Astrocyte (in vitro differentiated cells and primary cell): Measurements from ENCODE around the gene FOXC2. TPM values are rescaled to one million over a fixed set of nuclear protein-coding genes. Genes with fewer than 3 reads are reported as not detected.

Source experiments
- DNase-seq: peaks from one replicate; pipeline ENCODE4 v3.0.0-alpha.2; 2010; ENCODE audit warnings: low read depth
- FAIRE-seq: peaks from 2 replicates; lab custom pipeline; 2011; peaks lifted over from hg19 to GRCh38; lab: Jason Lieb, UNC
- H2AFZ ChIP-seq: 2 replicates; pipeline ENCODE4 v1.6.0; 2012; ENCODE audit warnings: low read depth, low read length, inconsistent platforms
- H3K27ac ChIP-seq: 2 replicates; pipeline ENCODE4 v1.5.1; 2011; ENCODE audit warnings: low read depth, low read length, inconsistent platforms
- H3K27me3 ChIP-seq: 2 replicates; pipeline ENCODE4 v1.6.0; 2011; ENCODE audit warnings: low read length, inconsistent platforms; ENCODE audit not compliant: insufficient read depth
- H3K36me3 ChIP-seq: 2 replicates; pipeline ENCODE4 v1.5.1; 2011; ENCODE audit warnings: low read length, inconsistent platforms; ENCODE audit not compliant: insufficient read depth
- H3K4me1 ChIP-seq: 2 replicates; pipeline ENCODE4 v1.5.1; 2011; ENCODE audit warnings: low read length, inconsistent platforms; ENCODE audit not compliant: insufficient read depth
- H3K4me2 ChIP-seq: 2 replicates; pipeline ENCODE4 v1.6.0; 2012; ENCODE audit warnings: low read length, inconsistent platforms
- H3K4me3 ChIP-seq: 2 replicates; pipeline ENCODE4 v1.5.1; 2011; ENCODE audit warnings: low read depth, mild to moderate bottlenecking, low read length, inconsistent platforms; ENCODE audit not compliant: insufficient read depth
- H3K79me2 ChIP-seq: 2 replicates; pipeline ENCODE4 v1.6.0; 2012; ENCODE audit warnings: mild to moderate bottlenecking, low read length, inconsistent platforms; ENCODE audit not compliant: insufficient read depth
- H3K9ac ChIP-seq: 2 replicates; pipeline ENCODE4 v1.6.0; 2012; ENCODE audit warnings: mild to moderate bottlenecking, low read length, inconsistent platforms
- H3K9me3 ChIP-seq: 2 replicates; pipeline ENCODE4 v1.5.1; 2012; ENCODE audit warnings: low read depth, mild to moderate bottlenecking, low read length, inconsistent platforms; ENCODE audit not compliant: insufficient read depth
- H4K20me1 ChIP-seq: 2 replicates; pipeline ENCODE4 v1.6.0; 2012; ENCODE audit warnings: low read length, inconsistent platforms; ENCODE audit not compliant: insufficient read depth
- H3K27ac Mint-ChIP-seq: one replicate; pipeline ENCODE4 v1.8.0; 2021; ENCODE audit warnings: mild to moderate bottlenecking, mixed read lengths; ENCODE audit not compliant: unreplicated experiment
- H3K27me3 Mint-ChIP-seq: one replicate; pipeline ENCODE4 v1.8.0; 2021; ENCODE audit warnings: low read depth, mixed read lengths; ENCODE audit not compliant: unreplicated experiment
- H3K36me3 Mint-ChIP-seq: one replicate; pipeline ENCODE4 v1.8.0; 2021; ENCODE audit warnings: low read depth, mixed read lengths; ENCODE audit not compliant: unreplicated experiment
- H3K4me1 Mint-ChIP-seq: one replicate; pipeline ENCODE4 v1.8.0; 2021; ENCODE audit warnings: low read depth, mixed read lengths; ENCODE audit not compliant: unreplicated experiment
- H3K4me3 Mint-ChIP-seq: one replicate; pipeline ENCODE4 v1.8.0; 2021; ENCODE audit warnings: mild to moderate bottlenecking, moderate library complexity, mixed read lengths; ENCODE audit not compliant: unreplicated experiment
- H3K9me3 Mint-ChIP-seq: one replicate; pipeline ENCODE4 v1.8.0; 2021; ENCODE audit warnings: mild to moderate bottlenecking, mixed read lengths; ENCODE audit not compliant: unreplicated experiment
- CTCF ChIP-seq: IDR thresholded peaks from 2 replicates; pipeline ENCODE4 v1.5.1; 2011; ENCODE audit warnings: low read depth, mild to moderate bottlenecking, inconsistent platforms, low read length, moderate library complexity; ENCODE audit not compliant: insufficient read depth
- EZH2 ChIP-seq: IDR thresholded peaks from 2 replicates; pipeline ENCODE4 v1.6.1; 2012; ENCODE audit warnings: mild to moderate bottlenecking, low read length, inconsistent platforms; ENCODE audit not compliant: insufficient read depth
- total RNA-seq: library from RNA; stranded (reverse); gene quantifications from 2 replicates; pipeline ENCODE4 v1.2.1, GENCODE V29; 2021

Gene FOXC2
- total RNA-seq, 1 donor from 2014 or later = 15.8 TPM

- no peak for TF ChIP-seq CTCF
- Histone ChIP-seq H2AFZ (no peak overlapping the region), H3K4me3 (no peak overlapping the region), H3K79me2 (no peaks in the 10 kb centered on the region), H3K27ac (no peak overlapping the region), H3K36me3 (peaks cover 29% of the 10 kb centered on the region), H3K27me3 (no peaks in the 10 kb centered on the region), H3K9ac (no peak overlapping the region), H3K9me3 (no peaks in the 10 kb centered on the region), H4K20me1 (peaks cover 12% of the 10 kb centered on the region), H3K4me1 (no peaks in the 10 kb centered on the region), H3K4me2 (no peak overlapping the region)
- Mint-ChIP-seq H3K27ac (no peak overlapping the region), H3K4me1 (no peaks in the 10 kb centered on the region), H3K9me3 (no peaks in the 10 kb centered on the region), H3K36me3 (peaks cover 32% of the 10 kb centered on the region), H3K4me3 (no peak overlapping the region), H3K27me3 (no peaks in the 10 kb centered on the region)
- FAIRE-seq = no peak
- no peak for DNase-seq
These were observed 28.3 kb upstream of the FOXC2 start for GRCh38 chr16:86538196-86538780.

- Histone ChIP-seq H3K4me3 (no peak overlapping the region), H4K20me1 (peaks cover 23% of the 10 kb centered on the region), H3K9ac (no peak overlapping the region), H3K27me3 (no peaks in the 10 kb centered on the region), H3K36me3 (peaks cover 29% of the 10 kb centered on the region), H3K4me2 (no peak overlapping the region), H2AFZ (no peak overlapping the region), H3K79me2 (peaks cover 2% of the 10 kb centered on the region), H3K4me1 (no peaks in the 10 kb centered on the region), H3K27ac (no peak overlapping the region), H3K9me3 (no peaks in the 10 kb centered on the region)
- FAIRE-seq (no peak), DNase-seq (no peak)
- Mint-ChIP-seq H3K27ac (no peak overlapping the region), H3K4me3 (no peak overlapping the region), H3K27me3 (no peaks in the 10 kb centered on the region), H3K4me1 (no peaks in the 10 kb centered on the region), H3K9me3 (no peaks in the 10 kb centered on the region), H3K36me3 (peaks cover 39% of the 10 kb centered on the region)
- TF ChIP-seq CTCF (no peak), EZH2 (no peak)
These were observed 25.7 kb upstream of the FOXC2 start for GRCh38 chr16:86540894-86541293.

- H3K36me3 ChIP-seq = peaks cover 29% of the 10 kb centered on the region
- Mint-ChIP-seq H3K27me3 (no peaks in the 10 kb centered on the region), H3K27ac (no peak overlapping the region), H3K4me1 (no peaks in the 10 kb centered on the region), H3K4me3 (no peak overlapping the region), H3K9me3 (no peaks in the 10 kb centered on the region), H3K36me3 (peaks cover 36% of the 10 kb centered on the region)
- H3K9me3 ChIP-seq = no peaks in the 10 kb centered on the region
- TF ChIP-seq CTCF = no peak
- TF ChIP-seq EZH2 = no peak
- H3K9ac ChIP-seq = no peak overlapping the region
- no peak overlapping the region for H3K27ac ChIP-seq
- peaks cover 23% of the 10 kb centered on the region for H4K20me1 ChIP-seq
- DNase-seq (no peak), FAIRE-seq (no peak)
- no peaks in the 10 kb centered on the region for H3K27me3 ChIP-seq
- no peak overlapping the region for H3K4me3 ChIP-seq
- no peak overlapping the region for H3K4me2 ChIP-seq
- H2AFZ ChIP-seq = no peak overlapping the region
- no peaks in the 10 kb centered on the region for H3K4me1 ChIP-seq
- peaks cover 2% of the 10 kb centered on the region for H3K79me2 ChIP-seq
These were observed 25.1 kb upstream of the FOXC2 start for GRCh38 chr16:86541560-86541959.
